CD4-positive, alpha-beta T cell (primary cell): ENCODE results near the gene RBP3. TPM values are rescaled to one million over a fixed set of nuclear protein-coding genes. Genes with fewer than 3 reads are reported as not detected.

Source experiments
- ATAC-seq: fragments of 200-7000 bp; cut with Tn5 transposase; one replicate; pipeline ENCODE4 v1.10.0; 2022; ENCODE audit warnings: mild to moderate bottlenecking; ENCODE audit not compliant: poor library complexity
- CTCF ChIA-PET: fragments of 350-600 bp; sonication (Branson Sonifier 250); formaldehyde crosslinking; loops from one replicate; lab custom pipeline; 2021; ENCODE audit warnings: antibody characterized with exemption, inconsistent platforms; lab: Charles Lee
- POLR2A ChIA-PET: fragments of 350-600 bp; sonication (Branson Sonifier 250); formaldehyde crosslinking; loops from one replicate; lab custom pipeline; 2021; ENCODE audit warnings: antibody characterized with exemption, inconsistent platforms; lab: Charles Lee
- DNase-seq, 14 experiments: peaks; one replicate each; pipeline ENCODE4 v3.0.0-alpha.2; 2013 to 2020; ENCODE audit warnings: mixed read lengths in 2 of 14
- H3K27ac ChIP-seq, 2 donors: one replicate each; pipeline versions ENCODE4 v1.5.1 to v1.7.0; 2013; ENCODE audit warnings: low read length in 2 of 2, low read depth in 1 of 2, mild to moderate bottlenecking in 1 of 2
- H3K27me3 ChIP-seq, 2 experiments: 1 replicate in 1 of 2; 2 replicates in 1 of 2; pipeline versions ENCODE4 v1.6.1 to v1.7.0; 2013; ENCODE audit warnings: low read length in 2 of 2, control low read depth in 1 of 2, mild to moderate bottlenecking in 1 of 2, moderate library complexity in 1 of 2; ENCODE audit not compliant: insufficient read depth in 2 of 2, control insufficient read depth in 1 of 2
- H3K36me3 ChIP-seq: one replicate; pipeline ENCODE4 v1.6.1; 2013; ENCODE audit warnings: low read length, control low read depth; ENCODE audit not compliant: insufficient read depth
- H3K4me1 ChIP-seq: one replicate; pipeline ENCODE4 v1.6.1; 2013; ENCODE audit warnings: low read length, control low read depth; ENCODE audit not compliant: insufficient read depth
- H3K4me3 ChIP-seq: one replicate; pipeline ENCODE4 v1.5.1; 2013; ENCODE audit warnings: mild to moderate bottlenecking, low read length, moderate library complexity
- H3K9me3 ChIP-seq, 2 experiments: 1 replicate in 1 of 2; 2 replicates in 1 of 2; pipeline versions ENCODE4 v1.6.1 to v1.7.0; 2013; ENCODE audit warnings: low read length in 2 of 2, mild to moderate bottlenecking in 2 of 2, control low read depth in 1 of 2, moderate library complexity in 1 of 2; ENCODE audit not compliant: control insufficient read depth in 1 of 2, insufficient read depth in 1 of 2
- H3K27ac Mint-ChIP-seq: one replicate; pipeline ENCODE4 v1.8.0; 2020; ENCODE audit warnings: mixed read lengths
- H3K27me3 Mint-ChIP-seq: one replicate; pipeline ENCODE4 v1.8.0; 2021; ENCODE audit warnings: mixed read lengths
- H3K36me3 Mint-ChIP-seq: one replicate; pipeline ENCODE4 v1.8.0; 2021; ENCODE audit warnings: low read depth, mixed read lengths
- H3K4me1 Mint-ChIP-seq: one replicate; pipeline ENCODE4 v1.8.0; 2021; ENCODE audit warnings: low read depth, mixed read lengths
- H3K4me3 Mint-ChIP-seq: one replicate; pipeline ENCODE4 v1.8.0; 2020; ENCODE audit warnings: mild to moderate bottlenecking, mixed read lengths
- H3K9me3 Mint-ChIP-seq: one replicate; pipeline ENCODE4 v1.8.0; 2020; ENCODE audit warnings: mixed read lengths
- CTCF ChIP-seq: fragments of 200-600 bp; IDR thresholded peaks from one replicate; pipeline ENCODE4 v1.8.0; 2022; ENCODE audit warnings: antibody characterized with exemption, mild to moderate bottlenecking
- intact Hi-C, 2 experiments: fragments of 100-400 bp; cut with DNase I in 1 of 2; cut with micrococcal nuclease in 1 of 2; formaldehyde crosslinking; loops; one replicate each; pipeline versions ENCODE4 v1.15.1 to v1.9.0; 2023 to 2025; cut with DNase I, micrococcal nuclease
- total RNA-seq, 174 experiments: library from RNA in 2 of 174; stranded (reverse) in 2 of 174; gene quantifications; one replicate each; pipeline ENCODE4 v1.2.3 and lab custom pipeline; 2021 to 2026

RBP3 gene
- total RNA-seq, 2 experiments from 2014 or later = not detected

GRCh38 chr10:47311932-47312662 is 36.1 kb upstream of the RBP3 start:
- POLR2A ChIA-PET = interaction anchor here (0.6 to 3.1 kb wide), 11 partner anchors 10 to 287 kb away, joined by 3 to 42 read pairs (median 4); no protein-coding TSS in a partner anchor
- peak overlapping the region; percentile 0 for H3K4me3 ChIP-seq
- H3K36me3 Mint-ChIP-seq = no peaks in the 10 kb centered on the region
- peaks cover 44% of the 10 kb centered on the region for H3K4me1 ChIP-seq
- intact Hi-C loops = loop anchor here (1.0 to 2.0 kb wide), 6 partner anchors 11 to 288 kb away; no protein-coding TSS in a partner anchor
- peaks cover 33% of the 10 kb centered on the region for H3K4me1 Mint-ChIP-seq
- peak overlapping the region; percentile 88 for H3K27ac Mint-ChIP-seq
- ATAC-seq (peak; percentile 77), DNase-seq (peak; percentile 75 to 92 (median 81))
- H3K9me3 Mint-ChIP-seq = no peaks in the 10 kb centered on the region
- H3K27me3 Mint-ChIP-seq = no peaks in the 10 kb centered on the region
- CTCF ChIA-PET = interaction anchor here (0.6 to 4.4 kb wide), 14 partner anchors 8 to 311 kb away, joined by 3 to 76 read pairs (median 4); no protein-coding TSS in a partner anchor
- H3K27me3 ChIP-seq = no peaks in the 10 kb centered on the region
- no peaks in the 10 kb centered on the region for H3K36me3 ChIP-seq
- TF ChIP-seq CTCF = peak; percentile 90
- H3K27ac ChIP-seq = peak overlapping the region in 1 of 2 donors; percentile 39
- H3K4me3 Mint-ChIP-seq = peak overlapping the region; percentile 56
- H3K9me3 ChIP-seq = no peaks in the 10 kb centered on the region

- CTCF ChIA-PET = interaction anchor here (0.9 to 4.4 kb wide), 4 partner anchors 120 to 287 kb away, joined by 3 to 76 read pairs (median 16); no protein-coding TSS in a partner anchor
- H3K27ac Mint-ChIP-seq = peak overlapping the region; percentile 88
These were observed 35.5 kb upstream of the RBP3 start for GRCh38 chr10:47312663-47312995.

GRCh38 chr10:47314416-47314970 is 33.7 kb upstream of the RBP3 start:
- H3K4me3 ChIP-seq = no peak overlapping the region
- no peak overlapping the region for H3K27ac ChIP-seq
- TF ChIP-seq CTCF = no peak
- H3K4me1 ChIP-seq = peaks cover 31% of the 10 kb centered on the region
- Mint-ChIP-seq H3K4me1 (peaks cover 20% of the 10 kb centered on the region), H3K36me3 (no peaks in the 10 kb centered on the region), H3K27me3 (no peaks in the 10 kb centered on the region), H3K9me3 (no peaks in the 10 kb centered on the region), H3K27ac (no peak overlapping the region), H3K4me3 (no peak overlapping the region)
- intact Hi-C loops = no loop called here
- H3K36me3 ChIP-seq = no peaks in the 10 kb centered on the region
- DNase-seq (no peak), ATAC-seq (no peak)
- no peaks in the 10 kb centered on the region for H3K9me3 ChIP-seq
- no peaks in the 10 kb centered on the region for H3K27me3 ChIP-seq
- CTCF ChIA-PET = interaction anchor here (4.4 kb wide), 1 partner anchor 266 kb away, joined by 76 read pairs; no protein-coding TSS in a partner anchor
- POLR2A ChIA-PET = no interaction called here

More at GRCh38 chr10:47312663-47312995, 35.5 kb upstream of the RBP3 start:
- DNase-seq (peak in 1 of 14 experiments; percentile 21), ATAC-seq (no peak)
- peaks cover 28% of the 10 kb centered on the region for H3K4me1 Mint-ChIP-seq
- no peak overlapping the region for H3K4me3 Mint-ChIP-seq
- H3K36me3 Mint-ChIP-seq = no peaks in the 10 kb centered on the region
- Histone ChIP-seq H3K9me3 (no peaks in the 10 kb centered on the region), H3K4me1 (peaks cover 39% of the 10 kb centered on the region), H3K4me3 (no peak overlapping the region), H3K27me3 (no peaks in the 10 kb centered on the region), H3K36me3 (no peaks in the 10 kb centered on the region), H3K27ac (no peak overlapping the region)
- intact Hi-C loops = loop anchor here (1.0 to 2.0 kb wide), 4 partner anchors 51 to 288 kb away; no protein-coding TSS in a partner anchor
- POLR2A ChIA-PET = interaction anchor here (0.6 to 3.1 kb wide), 6 partner anchors 12 to 288 kb away, joined by 3 to 42 read pairs (median 10); no protein-coding TSS in a partner anchor
- no peaks in the 10 kb centered on the region for H3K9me3 Mint-ChIP-seq
- H3K27me3 Mint-ChIP-seq = no peaks in the 10 kb centered on the region
- no peak for TF ChIP-seq CTCF
